ENCODE data around the gene HECW1.

Gene HECW1

DNA sequence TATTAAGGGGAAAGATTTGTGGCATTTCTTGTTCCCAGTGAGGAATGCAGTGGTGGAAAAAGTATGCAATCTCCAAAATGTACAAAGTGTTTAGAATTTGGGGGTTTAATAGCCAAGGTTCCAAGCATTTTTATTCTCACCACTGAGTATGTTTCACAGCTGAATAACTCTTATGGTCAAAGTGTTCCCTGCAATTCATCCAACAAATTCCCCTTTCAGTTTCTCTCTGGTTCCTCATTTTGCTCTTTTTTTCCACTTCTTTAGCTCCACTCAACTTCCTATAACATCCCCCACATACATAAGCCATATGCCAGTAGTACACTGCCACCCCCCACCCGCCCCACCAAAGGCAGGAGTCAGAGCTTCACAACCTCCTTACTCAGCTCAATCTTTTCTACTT lies 4.6 kb downstream of the HECW1 start:
- CTCF ChIA-PET: interaction anchor here (0.8 kb wide), 1 partner anchor 176 kb away, joined by 3 read pairs; no protein-coding TSS in a partner anchor
- Histone ChIP-seq H3K4me1 (ENCODE audit: control insufficient read depth, insufficient read depth, low read length) (no peaks in the 10 kb centered on the region), H3K4me3 (ENCODE audit: low read depth, low read length) (no peak overlapping the region), H3K27ac (ENCODE audit: extremely low read depth, low read depth, low read length) (no peak overlapping the region), H3K36me3 (ENCODE audit: control insufficient read depth in 2 of 2, insufficient read depth in 1 of 2, low read length in 2 of 2) (no peaks in the 10 kb centered on the region), H3K9me3 (ENCODE audit: control insufficient read depth, insufficient read depth, low read depth, low read length) (no peaks in the 10 kb centered on the region)
- TF ChIP-seq, protein P1, sequence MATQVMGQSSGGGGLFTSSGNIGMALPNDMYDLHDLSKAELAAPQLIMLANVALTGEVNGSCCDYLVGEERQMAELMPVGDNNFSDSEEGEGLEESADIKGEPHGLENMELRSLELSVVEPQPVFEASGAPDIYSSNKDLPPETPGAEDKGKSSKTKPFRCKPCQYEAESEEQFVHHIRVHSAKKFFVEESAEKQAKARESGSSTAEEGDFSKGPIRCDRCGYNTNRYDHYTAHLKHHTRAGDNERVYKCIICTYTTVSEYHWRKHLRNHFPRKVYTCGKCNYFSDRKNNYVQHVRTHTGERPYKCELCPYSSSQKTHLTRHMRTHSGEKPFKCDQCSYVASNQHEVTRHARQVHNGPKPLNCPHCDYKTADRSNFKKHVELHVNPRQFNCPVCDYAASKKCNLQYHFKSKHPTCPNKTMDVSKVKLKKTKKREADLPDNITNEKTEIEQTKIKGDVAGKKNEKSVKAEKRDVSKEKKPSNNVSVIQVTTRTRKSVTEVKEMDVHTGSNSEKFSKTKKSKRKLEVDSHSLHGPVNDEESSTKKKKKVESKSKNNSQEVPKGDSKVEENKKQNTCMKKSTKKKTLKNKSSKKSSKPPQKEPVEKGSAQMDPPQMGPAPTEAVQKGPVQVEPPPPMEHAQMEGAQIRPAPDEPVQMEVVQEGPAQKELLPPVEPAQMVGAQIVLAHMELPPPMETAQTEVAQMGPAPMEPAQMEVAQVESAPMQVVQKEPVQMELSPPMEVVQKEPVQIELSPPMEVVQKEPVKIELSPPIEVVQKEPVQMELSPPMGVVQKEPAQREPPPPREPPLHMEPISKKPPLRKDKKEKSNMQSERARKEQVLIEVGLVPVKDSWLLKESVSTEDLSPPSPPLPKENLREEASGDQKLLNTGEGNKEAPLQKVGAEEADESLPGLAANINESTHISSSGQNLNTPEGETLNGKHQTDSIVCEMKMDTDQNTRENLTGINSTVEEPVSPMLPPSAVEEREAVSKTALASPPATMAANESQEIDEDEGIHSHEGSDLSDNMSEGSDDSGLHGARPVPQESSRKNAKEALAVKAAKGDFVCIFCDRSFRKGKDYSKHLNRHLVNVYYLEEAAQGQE (tag by site-specific recombination; IDR thresholded peaks at IDR 0.05): no peak
- TF ChIP-seq SP7 (tag by site-specific recombination; IDR thresholded peaks at IDR 0.05): no peak
- TF ChIP-seq ZFHX2 (tag by site-specific recombination; conservative IDR thresholded peaks at IDR 0.05): no peak
- TF ChIP-seq, protein P2, sequence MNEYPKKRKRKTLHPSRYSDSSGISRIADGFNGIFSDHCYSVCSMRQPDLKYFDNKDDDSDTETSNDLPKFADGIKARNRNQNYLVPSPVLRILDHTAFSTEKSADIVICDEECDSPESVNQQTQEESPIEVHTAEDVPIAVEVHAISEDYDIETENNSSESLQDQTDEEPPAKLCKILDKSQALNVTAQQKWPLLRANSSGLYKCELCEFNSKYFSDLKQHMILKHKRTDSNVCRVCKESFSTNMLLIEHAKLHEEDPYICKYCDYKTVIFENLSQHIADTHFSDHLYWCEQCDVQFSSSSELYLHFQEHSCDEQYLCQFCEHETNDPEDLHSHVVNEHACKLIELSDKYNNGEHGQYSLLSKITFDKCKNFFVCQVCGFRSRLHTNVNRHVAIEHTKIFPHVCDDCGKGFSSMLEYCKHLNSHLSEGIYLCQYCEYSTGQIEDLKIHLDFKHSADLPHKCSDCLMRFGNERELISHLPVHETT (tag by site-specific recombination; IDR thresholded peaks at IDR 0.05): no peak
- TF ChIP-seq, protein P3, sequence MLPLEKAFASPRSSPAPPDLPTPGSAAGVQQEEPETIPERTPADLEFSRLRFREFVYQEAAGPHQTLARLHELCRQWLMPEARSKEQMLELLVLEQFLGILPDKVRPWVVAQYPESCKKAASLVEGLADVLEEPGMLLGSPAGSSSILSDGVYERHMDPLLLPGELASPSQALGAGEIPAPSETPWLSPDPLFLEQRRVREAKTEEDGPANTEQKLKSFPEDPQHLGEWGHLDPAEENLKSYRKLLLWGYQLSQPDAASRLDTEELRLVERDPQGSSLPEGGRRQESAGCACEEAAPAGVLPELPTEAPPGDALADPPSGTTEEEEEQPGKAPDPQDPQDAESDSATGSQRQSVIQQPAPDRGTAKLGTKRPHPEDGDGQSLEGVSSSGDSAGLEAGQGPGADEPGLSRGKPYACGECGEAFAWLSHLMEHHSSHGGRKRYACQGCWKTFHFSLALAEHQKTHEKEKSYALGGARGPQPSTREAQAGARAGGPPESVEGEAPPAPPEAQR (tag by site-specific recombination; IDR thresholded peaks at IDR 0.05): no peak
- TF ChIP-seq, protein P4, sequence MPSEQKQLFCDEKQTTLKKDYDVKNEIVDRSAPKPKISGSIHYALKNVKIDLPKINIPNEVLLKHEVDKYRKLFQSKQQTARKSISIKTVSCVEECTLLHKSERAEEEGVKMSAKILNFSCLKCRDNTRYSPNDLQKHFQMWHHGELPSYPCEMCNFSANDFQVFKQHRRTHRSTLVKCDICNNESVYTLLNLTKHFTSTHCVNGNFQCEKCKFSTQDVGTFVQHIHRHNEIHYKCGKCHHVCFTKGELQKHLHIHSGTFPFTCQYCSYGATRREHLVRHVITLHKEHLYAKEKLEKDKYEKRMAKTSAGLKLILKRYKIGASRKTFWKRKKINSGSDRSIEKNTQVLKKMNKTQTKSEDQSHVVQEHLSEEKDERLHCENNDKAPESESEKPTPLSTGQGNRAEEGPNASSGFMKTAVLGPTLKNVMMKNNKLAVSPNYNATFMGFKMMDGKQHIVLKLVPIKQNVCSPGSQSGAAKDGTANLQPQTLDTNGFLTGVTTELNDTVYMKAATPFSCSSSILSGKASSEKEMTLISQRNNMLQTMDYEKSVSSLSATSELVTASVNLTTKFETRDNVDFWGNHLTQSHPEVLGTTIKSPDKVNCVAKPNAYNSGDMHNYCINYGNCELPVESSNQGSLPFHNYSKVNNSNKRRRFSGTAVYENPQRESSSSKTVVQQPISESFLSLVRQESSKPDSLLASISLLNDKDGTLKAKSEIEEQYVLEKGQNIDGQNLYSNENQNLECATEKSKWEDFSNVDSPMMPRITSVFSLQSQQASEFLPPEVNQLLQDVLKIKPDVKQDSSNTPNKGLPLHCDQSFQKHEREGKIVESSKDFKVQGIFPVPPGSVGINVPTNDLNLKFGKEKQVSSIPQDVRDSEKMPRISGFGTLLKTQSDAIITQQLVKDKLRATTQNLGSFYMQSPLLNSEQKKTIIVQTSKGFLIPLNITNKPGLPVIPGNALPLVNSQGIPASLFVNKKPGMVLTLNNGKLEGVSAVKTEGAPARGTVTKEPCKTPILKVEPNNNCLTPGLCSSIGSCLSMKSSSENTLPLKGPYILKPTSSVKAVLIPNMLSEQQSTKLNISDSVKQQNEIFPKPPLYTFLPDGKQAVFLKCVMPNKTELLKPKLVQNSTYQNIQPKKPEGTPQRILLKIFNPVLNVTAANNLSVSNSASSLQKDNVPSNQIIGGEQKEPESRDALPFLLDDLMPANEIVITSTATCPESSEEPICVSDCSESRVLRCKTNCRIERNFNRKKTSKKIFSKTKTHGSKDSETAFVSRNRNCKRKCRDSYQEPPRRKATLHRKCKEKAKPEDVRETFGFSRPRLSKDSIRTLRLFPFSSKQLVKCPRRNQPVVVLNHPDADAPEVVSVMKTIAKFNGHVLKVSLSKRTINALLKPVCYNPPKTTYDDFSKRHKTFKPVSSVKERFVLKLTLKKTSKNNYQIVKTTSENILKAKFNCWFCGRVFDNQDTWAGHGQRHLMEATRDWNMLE (tag by site-specific recombination; conservative IDR thresholded peaks at IDR 0.05; ENCODE audit: low read depth): no peak
- TF ChIP-seq, protein P5, sequence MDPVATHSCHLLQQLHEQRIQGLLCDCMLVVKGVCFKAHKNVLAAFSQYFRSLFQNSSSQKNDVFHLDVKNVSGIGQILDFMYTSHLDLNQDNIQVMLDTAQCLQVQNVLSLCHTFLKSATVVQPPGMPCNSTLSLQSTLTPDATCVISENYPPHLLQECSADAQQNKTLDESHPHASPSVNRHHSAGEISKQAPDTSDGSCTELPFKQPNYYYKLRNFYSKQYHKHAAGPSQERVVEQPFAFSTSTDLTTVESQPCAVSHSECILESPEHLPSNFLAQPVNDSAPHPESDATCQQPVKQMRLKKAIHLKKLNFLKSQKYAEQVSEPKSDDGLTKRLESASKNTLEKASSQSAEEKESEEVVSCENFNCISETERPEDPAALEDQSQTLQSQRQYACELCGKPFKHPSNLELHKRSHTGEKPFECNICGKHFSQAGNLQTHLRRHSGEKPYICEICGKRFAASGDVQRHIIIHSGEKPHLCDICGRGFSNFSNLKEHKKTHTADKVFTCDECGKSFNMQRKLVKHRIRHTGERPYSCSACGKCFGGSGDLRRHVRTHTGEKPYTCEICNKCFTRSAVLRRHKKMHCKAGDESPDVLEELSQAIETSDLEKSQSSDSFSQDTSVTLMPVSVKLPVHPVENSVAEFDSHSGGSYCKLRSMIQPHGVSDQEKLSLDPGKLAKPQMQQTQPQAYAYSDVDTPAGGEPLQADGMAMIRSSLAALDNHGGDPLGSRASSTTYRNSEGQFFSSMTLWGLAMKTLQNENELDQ (tag by site-specific recombination; IDR thresholded peaks at IDR 0.05; ENCODE audit: low read depth): no peak
- TF ChIP-seq IKZF3 (tag by site-specific recombination; IDR thresholded peaks at IDR 0.05): no peak
- TF ChIP-seq, protein P6, sequence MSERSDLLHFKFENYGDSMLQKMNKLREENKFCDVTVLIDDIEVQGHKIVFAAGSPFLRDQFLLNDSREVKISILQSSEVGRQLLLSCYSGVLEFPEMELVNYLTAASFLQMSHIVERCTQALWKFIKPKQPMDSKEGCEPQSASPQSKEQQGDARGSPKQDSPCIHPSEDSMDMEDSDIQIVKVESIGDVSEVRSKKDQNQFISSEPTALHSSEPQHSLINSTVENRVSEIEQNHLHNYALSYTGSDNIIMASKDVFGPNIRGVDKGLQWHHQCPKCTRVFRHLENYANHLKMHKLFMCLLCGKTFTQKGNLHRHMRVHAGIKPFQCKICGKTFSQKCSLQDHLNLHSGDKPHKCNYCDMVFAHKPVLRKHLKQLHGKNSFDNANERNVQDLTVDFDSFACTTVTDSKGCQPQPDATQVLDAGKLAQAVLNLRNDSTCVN (tag by site-specific recombination; optimal IDR thresholded peaks at IDR 0.05): no peak
- no peak for TF ChIP-seq ZNF830 (tag by site-specific recombination; IDR thresholded peaks at IDR 0.05; ENCODE audit: low read depth)
- no peak for TF ChIP-seq ZNF664 (tag by site-specific recombination; IDR thresholded peaks at IDR 0.05)
- TF ChIP-seq ZNF549 (tag by site-specific recombination; IDR thresholded peaks at IDR 0.05): no peak
- POLR2A ChIA-PET: no interaction called here
